ENCODE results near the gene ADPGK.
"Not testable (repeated sequence)": the region's sequence is repeated elsewhere in the genome, so short reads cannot be mapped to it uniquely, and the experiment has no call there.

ADPGK gene

DNA sequence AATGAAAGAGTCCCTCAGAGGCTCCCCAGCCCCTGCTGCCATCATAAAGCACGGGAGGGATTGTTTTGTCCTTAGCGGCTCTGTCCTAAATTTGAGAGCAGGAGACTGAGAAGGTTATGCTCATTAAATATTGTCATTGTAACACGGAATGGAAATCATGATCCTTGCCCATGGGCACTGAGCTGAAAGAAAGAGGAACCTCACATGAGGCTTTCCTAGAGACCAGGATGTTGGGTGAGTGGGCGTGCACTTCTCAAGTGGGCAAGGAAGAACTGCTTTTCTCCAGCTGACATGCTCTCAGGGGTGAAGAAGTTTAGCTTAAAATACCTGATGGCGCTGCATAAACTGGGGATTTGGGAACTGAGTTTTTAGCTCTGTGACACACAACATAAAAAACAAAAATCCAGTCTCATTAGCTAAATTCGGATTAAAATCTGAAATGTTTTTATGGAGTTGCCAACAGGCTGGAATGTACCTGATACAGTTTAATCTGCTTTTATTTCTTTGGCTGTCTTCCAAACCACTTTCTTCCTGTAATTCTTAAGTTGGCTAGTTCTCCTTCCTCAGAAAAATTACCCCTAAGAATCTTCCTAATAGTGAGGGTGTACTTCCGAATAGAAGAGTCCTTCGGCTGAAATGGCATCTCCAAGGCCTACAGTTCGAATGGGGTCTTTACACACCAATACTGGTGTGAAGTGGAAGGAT is 31.7 kb downstream of the ADPGK start:
- no peak for DNase-seq

DNA sequence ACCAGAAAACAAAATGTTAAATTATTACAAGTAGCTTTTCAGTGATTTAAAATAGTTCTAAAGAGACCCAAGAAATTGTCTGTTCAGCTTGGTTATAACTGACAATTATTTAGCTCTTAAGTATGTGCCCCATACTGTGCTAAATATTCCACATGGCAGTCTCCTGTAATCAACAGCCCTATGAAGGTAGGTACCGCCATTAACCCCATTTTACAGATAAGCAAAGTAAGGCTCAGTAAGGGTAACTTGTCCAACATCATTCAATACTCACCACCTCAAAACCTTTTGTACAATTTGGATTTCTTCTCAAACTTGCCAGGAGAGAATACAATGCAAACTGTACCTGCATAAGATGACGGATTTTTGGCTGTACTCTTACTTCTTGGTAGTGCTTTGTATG is 33.9 kb downstream of the ADPGK start:
- DNase-seq, result no peak

DNA sequence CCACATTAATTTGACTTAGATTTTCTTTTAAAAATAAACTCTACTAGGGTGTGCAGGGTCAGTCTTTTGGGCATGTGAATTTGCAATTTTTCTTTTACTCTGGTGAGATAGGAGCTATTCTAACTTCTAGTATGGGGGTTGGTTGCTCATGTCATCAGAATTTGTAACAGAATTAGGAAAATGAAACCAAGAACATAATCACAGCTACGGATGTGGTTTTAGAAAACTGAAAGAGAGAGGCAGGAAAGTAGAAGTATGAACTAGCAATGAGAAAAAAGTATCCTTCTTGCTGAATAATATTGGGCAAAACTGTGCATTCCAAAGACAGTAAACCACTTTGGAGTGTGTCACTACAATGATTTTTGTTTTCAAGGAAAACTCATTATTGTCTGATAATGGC is 43.3 kb downstream of the ADPGK start:
- no peak for DNase-seq

DNA sequence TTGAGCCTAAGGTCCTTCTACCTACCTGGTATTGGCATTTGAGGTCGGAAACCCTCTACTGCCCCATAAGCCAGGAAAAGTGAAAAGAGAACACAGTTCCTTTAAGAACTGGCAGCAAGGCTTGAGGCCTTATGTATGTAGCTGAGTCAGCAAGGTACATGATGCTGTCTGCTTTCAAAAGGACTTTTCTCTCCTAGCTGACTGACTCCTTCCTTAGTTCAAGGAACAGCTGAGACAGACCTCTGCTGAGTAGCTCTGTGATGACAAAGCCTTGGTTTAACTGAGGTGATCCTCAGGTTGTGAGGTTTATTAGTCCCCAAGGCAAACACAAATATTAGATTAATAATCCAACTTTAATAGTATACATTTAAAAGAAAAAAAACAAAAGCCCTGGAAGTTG is 45.8 kb downstream of the ADPGK start:
- DNase-seq, result no peak

DNA sequence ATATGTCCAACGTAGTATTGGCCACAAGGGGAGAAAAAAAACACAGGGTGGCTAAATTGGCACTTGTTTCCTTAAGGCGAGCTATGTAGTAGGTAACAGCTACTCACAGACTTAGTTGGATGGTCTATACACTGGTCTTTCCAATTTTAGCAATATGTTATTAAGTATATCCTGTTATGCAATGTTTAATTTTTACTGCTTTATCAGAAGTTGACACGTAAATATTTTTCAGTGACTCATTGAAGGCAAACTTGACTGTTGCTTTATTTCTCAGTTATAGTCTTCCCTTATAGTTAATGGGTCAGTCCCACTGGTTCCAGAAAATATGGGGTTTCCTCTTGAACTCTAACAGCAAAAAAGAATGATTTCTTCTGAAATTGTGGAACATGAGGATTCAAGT is 46.5 kb downstream of the ADPGK start:
- no peak for DNase-seq

DNA sequence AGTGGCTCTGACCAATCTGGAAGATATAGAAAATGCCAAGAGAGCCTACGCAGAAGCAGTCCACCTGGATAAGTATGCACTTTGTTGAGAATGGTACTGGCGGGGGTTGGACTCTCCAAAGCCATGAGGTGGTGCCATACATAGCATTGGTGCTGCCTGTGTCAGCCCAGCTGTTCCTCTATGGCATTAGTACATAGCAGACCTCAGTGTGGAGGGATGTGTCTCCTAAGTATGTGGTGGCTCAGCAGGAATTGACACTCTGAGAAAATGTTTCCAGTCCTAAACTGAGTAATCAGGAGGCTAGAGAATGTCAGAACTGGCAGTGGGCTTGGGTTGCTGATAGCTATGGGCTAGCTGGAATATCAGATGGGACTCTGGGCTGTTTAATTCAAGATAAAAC is 48.4 kb downstream of the ADPGK start:
- no peak for DNase-seq

DNA sequence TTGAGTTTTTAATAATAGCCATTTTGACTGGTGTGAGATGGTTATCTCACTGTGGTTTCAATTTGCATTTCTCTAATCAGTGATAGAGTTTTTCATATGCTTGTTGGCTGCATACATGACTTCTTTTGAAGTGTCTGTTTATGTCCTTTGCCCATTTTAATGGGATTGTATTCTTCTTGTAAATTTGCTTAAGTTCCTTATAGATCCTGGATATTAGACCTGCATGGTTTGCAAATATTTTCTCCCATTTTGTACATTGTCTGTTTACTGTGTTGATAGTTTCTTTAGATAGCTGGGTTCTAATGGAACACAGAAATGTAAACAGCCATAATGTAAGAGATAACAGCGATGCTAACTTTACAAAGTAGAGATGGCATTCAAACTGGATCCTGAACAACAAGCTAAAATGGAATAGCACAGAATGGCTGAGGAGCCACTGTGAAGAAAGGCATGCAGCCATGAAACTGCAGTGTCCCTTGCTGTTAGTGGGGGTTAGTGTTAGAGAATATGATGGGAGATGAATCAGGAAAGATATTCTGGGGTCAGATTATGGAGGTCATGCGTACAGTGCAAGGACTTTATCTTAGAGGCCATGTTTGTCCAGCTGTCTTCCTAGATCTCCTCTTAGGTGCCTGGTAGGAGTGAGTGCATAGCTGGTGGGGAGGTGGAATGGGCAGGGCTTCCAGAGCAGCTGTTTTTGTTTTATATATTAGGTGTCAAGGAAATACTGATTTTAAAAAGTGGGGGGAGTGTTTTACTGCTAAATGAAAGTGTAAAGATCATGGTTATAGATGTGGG is 49.4 kb downstream of the ADPGK start:
- DNase-seq, result no peak

DNA sequence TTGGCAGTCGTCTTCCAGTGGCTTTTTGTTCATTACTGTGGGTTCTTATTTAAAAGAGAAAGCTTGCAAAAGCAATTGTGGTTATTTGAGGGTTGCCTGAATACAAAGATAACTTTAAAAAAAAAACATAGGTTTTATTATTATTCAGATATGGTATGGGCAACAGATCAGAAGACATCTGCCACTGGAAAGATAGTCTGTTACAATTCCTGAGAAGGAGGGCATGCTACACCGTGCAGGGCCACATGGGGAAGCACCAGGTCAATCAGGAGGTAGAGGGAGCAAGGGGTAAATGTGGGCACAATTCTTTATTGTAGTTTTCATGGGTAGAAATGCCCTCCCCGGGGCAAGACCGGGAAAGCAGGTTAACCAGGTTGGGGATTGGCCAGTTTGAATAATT is 51.0 kb downstream of the ADPGK start:
- DNase-seq, result no peak

DNA sequence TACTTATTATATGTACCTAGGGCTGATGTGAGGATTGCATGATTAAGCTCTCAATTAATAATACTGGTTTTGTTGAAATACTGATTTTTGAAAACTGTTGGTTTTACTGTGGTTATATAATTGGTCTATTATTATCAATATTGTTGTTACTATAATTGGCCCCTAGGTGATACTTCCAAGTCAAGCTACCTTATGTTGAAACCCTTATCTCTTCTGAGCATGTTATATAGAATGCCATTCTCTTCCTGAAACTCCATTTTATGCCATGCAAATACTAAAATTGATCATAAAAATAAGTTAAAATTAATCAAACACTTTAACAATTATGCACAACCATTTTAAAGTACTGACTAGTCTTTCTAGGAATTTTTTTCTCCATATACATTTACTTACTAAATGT is 51.5 kb downstream of the ADPGK start:
- no peak for DNase-seq

DNA sequence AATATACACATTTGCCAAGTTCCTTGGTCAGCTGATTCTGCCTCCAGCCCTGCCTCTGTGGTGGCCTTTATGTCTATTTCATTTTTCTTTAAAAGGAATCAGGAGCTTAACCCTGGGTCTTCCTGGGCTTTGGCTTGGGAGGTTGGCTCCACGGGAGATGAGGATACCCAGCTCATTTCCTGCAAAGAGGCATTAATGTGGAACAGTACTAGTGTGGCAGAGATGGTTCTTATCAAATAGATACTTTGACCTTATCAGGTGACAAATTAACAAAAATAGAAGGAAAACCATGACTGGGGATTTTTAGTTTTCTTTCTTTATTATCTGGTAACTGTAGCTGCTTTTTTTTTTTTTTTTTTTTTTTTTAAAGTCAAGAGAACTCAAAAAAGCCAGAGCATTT is 54.7 kb downstream of the ADPGK start:
- no peak for DNase-seq

DNA sequence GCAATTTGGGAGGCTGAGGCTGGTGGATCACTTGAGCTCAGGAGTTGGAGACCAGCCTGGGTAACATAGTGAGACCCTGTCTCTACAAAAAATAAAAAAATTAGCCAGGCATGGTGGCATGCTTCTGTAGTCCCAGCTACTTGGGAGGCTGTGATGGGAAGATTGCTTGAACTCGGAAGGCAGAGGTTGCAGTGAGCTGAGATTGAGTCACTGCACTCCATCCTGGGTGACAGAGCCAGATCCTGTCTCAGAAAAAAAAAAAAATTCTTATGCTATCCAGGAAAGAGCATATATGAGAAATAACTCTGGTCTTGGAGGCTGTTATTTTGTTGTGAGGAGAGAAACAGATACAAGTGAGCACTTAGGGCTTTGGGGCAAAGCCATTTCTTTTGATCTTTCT is 55.3 kb downstream of the ADPGK start:
- not testable (repeated sequence) for DNase-seq

DNA sequence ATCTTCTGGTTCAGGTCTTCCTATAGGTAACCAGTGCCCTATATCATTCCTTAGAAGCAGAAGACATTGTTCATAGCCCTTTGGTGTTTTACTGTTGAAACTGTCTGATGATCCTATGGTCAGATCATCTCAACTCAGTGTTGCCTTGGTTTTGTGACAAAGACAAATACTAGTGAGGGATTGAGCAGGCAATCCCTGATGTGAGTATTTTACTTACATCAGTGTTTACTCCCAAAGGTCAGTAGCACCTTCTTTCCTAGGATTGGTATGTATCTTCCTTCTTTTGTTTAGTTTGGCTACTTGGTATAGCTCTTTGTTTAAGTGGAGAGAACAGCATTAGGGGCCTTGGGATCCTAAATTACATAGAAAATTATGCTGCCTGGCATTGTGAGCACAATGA is 56.4 kb downstream of the ADPGK start:
- no peak for DNase-seq

DNA sequence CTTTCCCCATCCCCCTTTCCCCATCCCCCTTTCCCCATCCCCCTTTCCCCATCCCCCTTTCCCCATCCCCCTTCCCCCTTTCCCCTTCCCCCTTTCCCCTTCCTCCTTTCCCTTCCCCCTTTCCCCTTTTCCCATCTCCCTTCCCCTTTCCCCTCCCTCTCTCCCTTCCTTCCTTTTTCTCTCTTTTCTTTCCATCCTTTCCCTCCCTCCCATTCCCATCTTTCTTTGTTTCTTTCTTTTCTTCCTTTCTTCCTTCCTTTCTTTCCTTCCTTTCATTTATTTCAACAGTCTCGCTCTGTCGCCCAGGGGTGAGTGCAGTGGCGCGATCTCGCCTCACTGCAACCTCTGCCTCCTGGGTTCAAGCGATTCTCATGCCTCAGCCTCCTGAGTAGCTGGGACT is 57.7 kb downstream of the ADPGK start:
- DNase-seq, result not testable (repeated sequence)

DNA sequence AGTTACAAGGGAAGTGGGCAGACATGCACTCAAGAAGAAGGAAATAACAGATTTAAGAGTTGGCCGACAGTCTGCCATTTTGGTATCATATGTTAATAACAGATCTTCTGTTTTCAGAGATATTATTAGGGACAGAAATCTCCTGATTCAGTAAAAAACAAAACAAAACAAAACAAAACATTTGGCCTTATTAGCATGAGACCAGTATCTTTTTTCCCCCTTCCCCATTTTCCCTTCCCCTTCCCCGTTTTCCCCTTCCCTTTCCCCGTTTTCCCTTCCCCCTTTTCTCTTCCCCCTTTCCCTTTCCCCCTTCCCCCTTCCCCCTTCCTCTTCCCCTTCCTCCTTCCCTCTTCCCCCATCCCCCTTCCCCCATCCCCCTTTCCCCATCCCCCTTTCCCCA is 58.1 kb downstream of the ADPGK start:
- no peak for DNase-seq

DNA sequence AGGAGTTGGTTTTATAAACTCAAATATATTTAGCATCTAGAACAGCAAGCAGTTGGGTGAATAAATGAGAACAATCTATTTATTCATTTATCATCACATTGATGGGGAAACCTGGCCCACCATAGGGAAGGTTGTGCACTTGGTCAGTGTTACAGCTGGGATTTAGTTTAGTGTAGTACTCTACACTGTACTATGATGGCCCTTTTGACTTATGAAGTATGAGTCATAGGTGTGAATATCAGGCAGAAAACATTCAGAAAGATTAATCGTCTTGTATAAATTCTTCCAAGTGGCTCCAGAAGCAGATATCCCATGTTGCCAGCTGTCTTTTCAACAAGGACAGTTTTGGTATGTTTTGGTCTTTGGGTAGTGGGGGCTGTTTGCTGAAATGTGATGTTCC is 59.5 kb downstream of the ADPGK start:
- DNase-seq, result no peak

DNA sequence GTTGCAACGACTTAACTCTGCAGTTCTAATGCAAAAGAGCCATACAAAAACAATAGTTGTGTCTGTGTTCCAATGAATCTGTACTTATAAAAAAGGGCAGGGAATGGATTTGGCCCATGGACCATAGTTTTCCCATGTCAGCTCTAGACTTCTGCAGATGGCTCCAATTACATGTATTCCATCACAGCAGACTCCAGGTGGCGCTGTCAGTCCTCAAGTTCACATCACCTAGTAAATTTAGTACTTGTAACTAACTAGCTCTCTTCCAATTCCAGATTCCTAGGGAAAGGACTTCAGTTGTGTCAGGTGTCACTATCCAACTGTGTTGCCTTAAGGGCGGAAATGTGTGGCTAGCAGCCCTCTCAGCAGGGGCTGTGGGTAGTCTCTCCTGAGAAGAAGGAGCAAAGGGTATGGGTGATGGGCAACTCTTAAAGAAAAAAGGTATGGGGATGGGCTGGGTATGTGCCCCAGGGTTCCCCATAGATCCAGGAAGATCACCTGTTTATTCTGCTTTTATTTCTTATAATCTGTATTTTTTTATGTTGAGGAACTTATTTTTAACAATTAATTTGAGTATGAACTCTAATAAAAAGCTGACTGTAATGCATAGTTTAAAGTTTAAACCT is 61.4 kb downstream of the ADPGK start:
- peak; percentile 3 for DNase-seq

DNA sequence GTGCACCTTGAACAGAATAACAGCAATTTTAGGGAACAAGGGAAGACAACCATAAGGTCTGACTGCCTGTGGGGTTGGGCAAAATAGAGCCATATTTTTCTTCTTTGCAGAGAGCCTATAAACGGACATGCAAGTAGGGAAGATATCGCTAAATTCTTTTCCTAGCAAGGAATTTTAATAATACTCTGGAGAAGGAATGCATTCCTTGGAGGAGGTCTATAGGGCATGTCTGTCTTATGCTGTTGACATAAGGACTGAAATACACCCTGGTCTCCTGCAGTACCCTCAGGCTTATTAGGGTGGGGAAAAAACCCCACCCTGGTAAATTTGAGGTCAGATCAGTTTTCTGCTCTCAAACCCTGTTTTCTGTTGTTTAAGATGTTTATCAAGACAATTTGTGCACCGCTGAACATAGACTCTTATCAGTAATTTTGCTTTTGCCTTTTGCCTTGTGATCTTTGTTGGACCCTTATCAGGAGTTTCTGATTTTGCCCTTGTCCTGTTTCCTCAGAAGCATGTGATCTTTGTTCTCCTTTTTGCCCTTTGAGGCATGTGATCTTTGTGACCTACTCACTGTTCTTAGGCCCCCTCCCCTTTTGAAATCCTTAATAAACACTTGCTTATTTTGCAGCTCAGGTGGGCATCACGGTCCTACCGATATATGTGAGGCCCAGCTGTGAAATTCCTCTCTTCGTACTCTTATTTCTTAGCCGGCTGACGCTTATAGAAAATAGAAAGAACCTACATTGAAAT is 74.8 kb downstream of the ADPGK start:
- DNase-seq, result not testable (repeated sequence)

DNA sequence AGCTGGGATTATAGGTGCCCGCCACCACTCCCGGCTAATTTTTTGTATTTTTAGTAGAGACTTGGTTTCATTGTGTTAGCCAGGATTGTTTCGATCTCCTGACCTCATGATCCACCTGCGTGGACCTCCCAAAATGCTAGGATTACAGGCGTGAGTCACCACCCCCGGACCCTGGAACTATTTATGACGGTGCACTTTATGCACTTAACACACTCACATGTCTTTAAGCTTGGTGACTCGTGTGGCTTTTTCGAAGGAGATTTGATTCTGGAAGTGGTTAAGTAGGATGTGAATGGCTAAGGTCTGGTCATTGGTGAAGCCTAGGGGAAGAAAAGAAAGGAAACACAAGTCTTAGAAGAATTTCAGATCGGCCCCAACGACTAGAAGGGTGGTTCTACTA is 77.3 kb downstream of the ADPGK start:
- no peak for DNase-seq

All from right kidney (tissue), 1 donor.